ENCODE results near the gene ABT1.
"Not testable (repeated sequence)": the region's sequence is repeated elsewhere in the genome, so short reads cannot be mapped to it uniquely, and the experiment has no call there.

The ABT1 gene

GRCh38 chr6:26596579-26597388 lies at the start of gene ABT1:
ABT1 (plus strand) TSS chr6:26596953; CDS start chr6:26596983, 30 bp downstream.
- peak; percentile 97 for DNase-seq (ENCODE audit: low read depth)

DNA sequence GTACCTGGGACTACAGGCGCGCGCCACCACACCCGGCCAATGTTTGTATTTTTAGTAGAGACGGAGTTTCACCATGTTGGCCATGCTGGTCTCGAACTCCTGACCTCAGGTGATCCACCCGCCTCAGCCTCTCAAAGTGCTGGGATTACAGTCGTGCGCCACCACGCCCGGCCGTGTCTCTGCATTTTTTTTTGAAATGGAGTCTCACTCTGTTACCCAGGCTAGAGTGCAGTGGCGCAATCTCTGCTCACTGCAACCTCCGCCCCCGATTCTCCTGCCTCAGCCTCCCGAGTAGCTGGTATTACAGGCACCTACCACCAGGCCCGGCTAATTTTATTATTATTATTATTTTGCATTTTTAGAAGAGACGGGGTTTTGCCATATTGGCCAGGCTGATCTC lies 49.4 kb upstream of the ABT1 start:
- not testable (repeated sequence) for DNase-seq (ENCODE audit: low read depth)

GRCh38 chr6:26550250-26550993 lies 46.3 kb upstream of the ABT1 start:
- DNase-seq (ENCODE audit: low read depth), result peak; percentile 69

DNA sequence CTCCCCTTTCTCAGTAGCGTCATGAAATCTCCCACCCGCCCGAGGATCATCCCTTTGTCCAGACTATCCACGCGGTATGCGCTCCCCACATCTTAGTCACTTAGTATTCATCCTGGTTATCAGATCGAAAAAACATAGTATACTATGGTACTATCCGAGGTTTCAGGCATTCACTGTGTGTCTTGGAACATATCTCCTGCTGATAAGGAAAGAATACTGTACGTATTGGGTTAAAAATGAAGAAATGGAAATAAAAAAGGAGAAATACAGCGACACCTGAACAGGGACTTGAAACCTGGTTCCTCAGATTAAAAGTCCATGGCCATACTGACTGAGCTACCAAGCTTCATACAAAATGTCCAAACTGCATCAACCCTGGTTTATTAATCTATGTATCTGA lies 44.5 kb upstream of the ABT1 start:
- DNase-seq (ENCODE audit: low read depth), result no peak

DNA sequence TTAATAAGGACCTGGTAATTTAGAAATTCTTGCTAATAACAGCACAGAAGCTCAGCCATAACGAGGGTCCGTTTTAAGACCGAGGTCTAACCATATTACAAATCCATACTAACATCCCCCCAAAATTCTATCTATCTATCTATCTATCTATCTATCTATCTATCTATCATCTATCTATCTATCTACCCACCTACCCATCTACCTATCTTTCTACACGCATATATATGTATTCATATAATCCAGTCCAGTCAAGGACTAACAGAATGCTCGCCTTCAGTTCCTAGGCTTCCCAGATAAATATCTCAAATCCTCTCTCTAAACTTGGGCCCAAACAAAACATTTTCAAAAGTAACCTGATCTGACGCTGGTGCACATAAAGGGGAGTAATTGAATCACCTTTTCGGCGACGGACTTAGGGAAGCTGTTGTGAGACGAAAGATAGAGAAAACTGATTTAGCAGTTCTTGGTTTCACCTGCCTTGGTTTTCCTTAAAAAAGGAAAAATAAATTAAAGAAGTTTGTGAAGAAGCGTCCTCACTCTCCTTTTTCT lies 44.0 kb upstream of the ABT1 start:
- no peak for DNase-seq (ENCODE audit: low read depth)

- DNase-seq (ENCODE audit: low read depth), result no peak
These were observed 43.5 kb upstream of the ABT1 start for GRCh38 chr6:26553264-26553634.

- DNase-seq (ENCODE audit: low read depth), result peak; percentile 83
These were observed 42.9 kb upstream of the ABT1 start for GRCh38 chr6:26553635-26554446.

DNA sequence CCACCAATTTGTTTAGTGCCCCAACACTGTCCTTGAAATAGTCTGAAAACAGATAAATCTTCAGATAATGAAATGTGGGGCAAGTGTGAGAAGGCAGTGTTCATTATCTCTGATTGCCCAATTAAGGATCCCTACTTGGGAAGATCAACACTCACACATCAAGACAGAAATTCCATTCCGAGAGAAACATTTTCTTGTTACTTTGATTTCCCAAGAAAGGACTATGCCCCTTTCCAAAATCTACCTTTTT lies 42.4 kb upstream of the ABT1 start:
- no peak for DNase-seq (ENCODE audit: low read depth)

DNA sequence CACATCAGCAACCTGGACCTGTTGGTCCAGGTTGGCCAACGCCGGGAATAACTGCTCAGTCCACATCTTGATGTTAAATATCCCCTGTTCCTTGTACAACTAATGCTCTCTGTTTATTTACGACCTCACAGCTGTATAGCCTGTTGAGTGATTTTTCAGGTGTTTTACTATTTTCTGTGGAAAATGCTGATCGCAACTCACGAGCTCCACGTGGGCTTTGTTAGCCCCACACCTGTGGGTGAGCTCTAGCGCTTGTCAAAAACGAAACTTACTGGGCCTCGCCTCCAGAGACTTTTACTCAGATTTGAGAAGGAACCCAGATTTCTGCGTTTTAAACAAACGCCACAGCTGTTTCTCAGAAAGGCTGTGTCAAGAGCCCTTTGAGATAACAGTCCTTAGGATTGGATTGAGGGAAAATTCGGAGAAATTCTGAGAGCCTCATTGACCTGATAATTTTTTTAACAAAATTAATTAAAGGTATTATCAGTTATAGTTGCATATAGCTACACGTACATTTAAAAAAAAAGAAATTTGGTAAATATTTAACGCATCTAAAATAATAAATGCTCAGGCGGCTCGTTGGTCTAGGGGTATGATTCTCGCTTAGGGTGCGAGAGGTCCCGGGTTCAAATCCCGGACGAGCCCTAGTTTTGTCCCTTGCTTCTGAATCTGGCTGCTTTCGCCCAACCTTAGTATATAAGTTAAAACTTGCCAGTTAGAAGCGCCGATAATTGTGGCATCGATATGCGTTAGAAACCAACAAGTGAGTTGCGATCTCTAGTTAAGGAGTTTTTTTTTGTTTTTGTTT lies 41.9 kb upstream of the ABT1 start:
- no peak for DNase-seq (ENCODE audit: low read depth)

DNA sequence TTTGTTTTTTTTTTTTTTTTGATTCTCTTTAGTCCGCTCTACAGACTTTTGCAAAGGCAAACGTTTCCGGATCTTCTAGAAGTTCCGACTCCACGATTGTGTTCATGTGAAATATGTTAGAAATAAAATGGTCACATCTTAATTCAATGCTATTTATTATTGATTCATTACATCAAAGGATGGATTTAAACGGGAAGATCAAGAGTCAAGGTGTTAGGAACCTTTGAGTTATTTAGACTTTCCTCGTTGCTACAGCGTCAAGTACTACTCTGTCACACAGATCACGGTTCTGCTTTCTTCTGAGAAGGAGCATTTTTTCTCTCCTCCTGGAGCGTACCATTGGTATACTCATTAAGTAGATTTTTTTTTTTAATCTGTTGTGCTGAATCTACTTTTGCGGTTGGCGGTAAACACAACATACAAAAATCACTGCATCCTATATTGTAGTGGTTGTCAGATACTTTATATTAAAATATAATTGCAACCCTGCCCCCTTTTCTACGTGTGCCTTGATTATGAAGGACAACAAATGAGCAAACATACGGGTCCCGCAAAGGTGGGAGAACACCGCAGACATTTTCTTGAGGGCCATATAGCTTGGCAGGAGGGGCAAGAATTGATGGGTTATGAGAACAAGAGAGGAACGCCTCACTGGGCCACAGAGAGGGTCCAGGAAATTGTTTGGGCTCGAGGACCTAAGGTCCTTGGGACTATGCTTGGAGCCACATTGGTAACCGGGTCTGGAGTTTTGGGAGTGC lies 41.1 kb upstream of the ABT1 start:
- no peak for DNase-seq (ENCODE audit: low read depth)

DNA sequence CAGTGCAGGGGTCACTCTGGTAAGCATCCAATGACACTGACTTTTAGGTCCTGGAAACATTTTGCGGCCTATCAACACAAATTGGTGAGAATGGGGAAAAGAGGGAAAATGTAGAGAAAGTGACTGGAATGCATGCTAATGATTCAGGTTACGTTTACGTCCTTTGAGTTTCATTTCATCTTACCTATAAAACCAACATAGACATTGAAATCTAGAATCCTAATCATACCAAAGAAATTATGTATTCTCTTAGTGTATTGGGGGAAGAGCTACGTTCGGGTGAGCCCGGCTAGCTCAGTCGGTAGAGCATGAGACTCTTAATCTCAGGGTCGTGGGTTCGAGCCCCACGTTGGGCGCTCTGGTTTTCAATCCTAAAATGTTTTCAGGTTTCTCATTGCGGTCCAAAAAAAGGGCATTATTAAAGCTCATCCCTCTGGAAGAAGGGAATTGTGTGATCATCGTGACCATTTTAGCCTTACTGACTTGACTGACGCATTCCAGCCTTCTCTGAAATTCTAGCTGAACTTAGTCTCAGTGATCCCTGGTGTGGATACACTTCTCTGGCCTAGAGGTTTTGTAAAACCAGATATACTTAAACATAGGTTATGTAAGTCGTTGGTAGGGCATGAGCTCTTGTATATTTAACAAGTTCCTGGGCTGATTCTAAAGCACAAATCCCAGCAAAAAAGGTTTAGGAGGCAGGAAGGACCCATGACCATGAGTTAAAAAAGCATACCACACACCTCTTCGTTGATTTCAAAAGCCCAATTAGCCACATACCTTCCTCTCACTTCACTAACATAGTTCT lies 40.3 kb upstream of the ABT1 start:
- DNase-seq (ENCODE audit: low read depth), result peak; percentile 70

GRCh38 chr6:26561533-26562466 lies 35.0 kb upstream of the ABT1 start:
- DNase-seq (ENCODE audit: low read depth), result no peak

DNA sequence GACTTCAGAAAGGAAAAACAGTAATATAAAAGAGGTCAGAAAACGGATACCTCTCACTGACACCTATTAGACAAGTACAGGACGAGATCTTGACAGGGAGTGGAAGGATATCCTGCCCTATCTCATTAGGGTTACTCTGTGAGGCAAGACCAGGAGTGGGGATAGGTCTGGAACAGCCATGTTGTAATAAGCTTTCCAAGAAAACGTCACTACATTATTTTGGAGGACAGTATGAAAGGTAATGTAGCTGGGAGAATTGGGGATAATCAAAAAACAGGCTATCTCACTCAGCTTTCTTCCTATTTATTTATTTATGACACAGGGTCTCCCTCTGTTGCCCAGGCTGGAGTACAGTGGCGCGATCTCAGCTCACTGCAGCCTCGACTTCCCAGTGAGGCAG lies 33.3 kb upstream of the ABT1 start:
- DNase-seq (ENCODE audit: low read depth), result no peak

- DNase-seq (ENCODE audit: low read depth), result peak; percentile 92
These were observed 27.9 kb upstream of the ABT1 start for GRCh38 chr6:26568601-26569432.

DNA sequence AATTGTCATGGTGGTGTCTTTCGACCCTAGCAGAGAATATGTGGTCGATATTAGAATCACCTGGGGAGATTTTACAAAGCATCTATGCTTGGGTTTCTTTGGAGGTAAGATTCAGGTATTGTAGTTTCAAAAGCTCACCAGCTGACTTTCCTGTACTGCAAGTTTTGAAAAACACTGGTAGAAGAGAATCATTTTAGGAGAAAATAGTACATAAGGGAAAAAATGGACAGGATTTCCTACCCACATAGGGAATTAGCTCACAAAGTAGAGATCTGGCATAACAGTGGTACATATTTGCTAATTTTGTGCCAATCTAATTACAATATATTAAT lies 27.4 kb upstream of the ABT1 start:
- DNase-seq (ENCODE audit: low read depth), result no peak

- no peak for DNase-seq (ENCODE audit: low read depth)
These were observed 26.5 kb upstream of the ABT1 start for GRCh38 chr6:26570027-26570809.

- peak; percentile 76 for DNase-seq (ENCODE audit: low read depth)
These were observed 25.0 kb upstream of the ABT1 start for GRCh38 chr6:26571592-26572296.
